H1 (cell line): ENCODE measurements around the gene DCBLD1. TPM values are rescaled to one million over a fixed set of nuclear protein-coding genes. Genes with fewer than 3 reads are reported as not detected.

ENCODE experiments used
- CHD2 ChIP-seq: IDR thresholded peaks from 2 replicates; pipeline ENCODE4 v1.6.1; 2012; ENCODE audit warnings: low read length, improper control_type of control experiment
- SAP30 ChIP-seq: fragments of 300-600 bp; sonication (generic); IDR thresholded peaks from 2 replicates; pipeline ENCODE4 v1.7.1; 2012; ENCODE audit warnings: low read length, moderate library complexity, mild to moderate bottlenecking, inconsistent platforms; ENCODE audit not compliant: insufficient read depth, insufficient replicate concordance
- polyA plus RNA-seq, 7 experiments: library from polyadenylated mRNA; depleted of rRNA in 3 of 7; stranded (reverse) in 5 of 7; unstranded in 2 of 7; fragments of >200 nt in 5 of 7; fragments of 200-250 nt in 2 of 7; gene quantifications; 1 replicate in 5 of 7; 2 replicates in 1 of 7; 4 replicates in 1 of 7; pipeline versions ENCODE4 v1.2.1 to v1.2.3, GENCODE V29; 2011 to 2013; ENCODE audit warnings: missing spikeins in 2 of 7, mixed read lengths in 2 of 7
- total RNA-seq: library from RNA; stranded (reverse); fragmentation: NEBNext Ultra II Directional; extraction: Animal tissue kit (Norgen Biotek cat#: 25700); gene quantifications from 2 replicates; pipeline ENCODE4 v1.2.1, GENCODE V29; 2021

Gene DCBLD1
- total and polyA plus RNA-seq, 2 of the 8 experiments (the other 6 are each of a cell fraction or from before 2014, with no cell fraction given): 3.9 to 11.2 TPM

DNA sequence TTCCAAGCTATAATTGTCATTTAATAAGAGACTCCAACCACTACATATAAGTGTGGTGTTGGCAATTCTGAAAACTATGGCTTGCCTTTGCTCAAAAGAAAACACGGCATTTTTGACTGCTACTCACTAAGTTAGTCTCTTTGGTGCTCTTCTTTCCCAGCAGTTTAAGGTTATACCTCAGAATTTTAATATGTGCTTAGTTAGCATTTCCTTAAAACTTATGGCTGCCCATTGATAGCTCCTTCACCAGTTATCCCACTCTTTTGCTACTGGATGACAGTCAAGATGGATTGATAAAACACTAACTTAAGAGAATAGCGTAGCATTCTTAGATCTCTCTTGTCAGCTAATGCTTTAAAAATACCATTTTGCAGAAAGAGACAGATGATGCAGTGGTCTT is 85.8 kb downstream of the DCBLD1 start (continued):
- no peak for TF ChIP-seq SAP30
- no peak for TF ChIP-seq CHD2
